H9 (cell line): ENCODE data around the gene SLC2A11. TPM values are rescaled to one million over a fixed set of nuclear protein-coding genes. Genes with fewer than 3 reads are reported as not detected.

ENCODE experiments used
- DNase-seq: peaks from one replicate; pipeline ENCODE4 v3.0.0-alpha.2; 2017
- H2AFZ ChIP-seq: one replicate; pipeline ENCODE4 v1.6.1; 2013; ENCODE audit warnings: mild to moderate bottlenecking, low read length, control low read depth, moderate library complexity
- H2AK5ac ChIP-seq: 2 replicates; pipeline ENCODE4 v1.6.1; 2013; ENCODE audit warnings: low read length, control low read depth, mixed read lengths; ENCODE audit not compliant: insufficient read length
- H2BK120ac ChIP-seq: one replicate; pipeline ENCODE4 v1.6.1; 2013; ENCODE audit warnings: low read depth, mild to moderate bottlenecking, low read length, control low read depth, inconsistent platforms; ENCODE audit not compliant: poor library complexity, severe bottlenecking
- H2BK12ac ChIP-seq: 2 replicates; pipeline ENCODE4 v1.6.1; 2013; ENCODE audit warnings: low read length, control low read depth, mixed read lengths, low read depth; ENCODE audit not compliant: insufficient read length
- H2BK15ac ChIP-seq: 2 replicates; pipeline ENCODE4 v1.6.1; 2013; ENCODE audit warnings: low read depth, low read length, control low read depth
- H2BK20ac ChIP-seq: one replicate; pipeline ENCODE4 v1.6.1; 2013; ENCODE audit warnings: low read depth, mild to moderate bottlenecking, low read length, control low read depth, inconsistent platforms; ENCODE audit not compliant: poor library complexity, severe bottlenecking
- H2BK5ac ChIP-seq: 2 replicates; pipeline ENCODE4 v1.6.1; 2013; ENCODE audit warnings: low read length, control low read depth, mixed read lengths; ENCODE audit not compliant: insufficient read length
- H3K14ac ChIP-seq: 2 replicates; pipeline ENCODE4 v1.6.1; 2013; ENCODE audit warnings: low read length, control low read depth; ENCODE audit not compliant: insufficient read depth
- H3K18ac ChIP-seq: 2 replicates; pipeline ENCODE4 v1.6.1; 2013; ENCODE audit warnings: low read depth, mild to moderate bottlenecking, mixed read lengths, low read length, control low read depth; ENCODE audit not compliant: insufficient read length
- H3K23ac ChIP-seq: 2 replicates; pipeline ENCODE4 v1.6.1; 2013; ENCODE audit warnings: low read length, control low read depth, mixed read lengths, low read depth; ENCODE audit not compliant: insufficient read length
- H3K23me2 ChIP-seq: 2 replicates; pipeline ENCODE4 v1.6.1; 2013; ENCODE audit warnings: low read depth, mild to moderate bottlenecking, mixed read lengths, low read length, control low read depth; ENCODE audit not compliant: insufficient read length, poor library complexity, severe bottlenecking
- H3K27ac ChIP-seq: 2 replicates; pipeline ENCODE4 v1.5.1; 2013; ENCODE audit warnings: low read length, control low read depth, mixed read lengths, low read depth; ENCODE audit not compliant: insufficient read length
- H3K27me3 ChIP-seq: 2 replicates; pipeline ENCODE4 v1.6.1; 2013; ENCODE audit warnings: low read length, control low read depth, inconsistent platforms; ENCODE audit not compliant: insufficient read depth
- H3K4ac ChIP-seq: 2 replicates; pipeline ENCODE4 v1.6.1; 2013; ENCODE audit warnings: low read depth, mild to moderate bottlenecking, control low read depth, inconsistent platforms, low read length, moderate library complexity
- H3K4me1 ChIP-seq: 2 replicates; pipeline ENCODE4 v1.6.1; 2013; ENCODE audit warnings: low read length, control low read depth, inconsistent platforms; ENCODE audit not compliant: insufficient read depth
- H3K4me2 ChIP-seq: 2 replicates; pipeline ENCODE4 v1.6.1; 2013; ENCODE audit warnings: low read length, control low read depth, mixed read lengths; ENCODE audit not compliant: insufficient read length, insufficient read depth
- H3K56ac ChIP-seq: 2 replicates; pipeline ENCODE4 v1.6.1; 2013; ENCODE audit warnings: low read depth, mild to moderate bottlenecking, mixed read lengths, low read length, control low read depth; ENCODE audit not compliant: insufficient read length
- H3K79me1 ChIP-seq: 2 replicates; pipeline ENCODE4 v1.6.1; 2013; ENCODE audit warnings: low read depth, mild to moderate bottlenecking, moderate library complexity, low read length, control low read depth, inconsistent platforms; ENCODE audit not compliant: insufficient read depth, poor library complexity, severe bottlenecking
- H3K79me2 ChIP-seq: 2 replicates; pipeline ENCODE4 v1.6.1; 2013; ENCODE audit warnings: low read length, control low read depth, inconsistent platforms; ENCODE audit not compliant: insufficient read depth
- H3K9ac ChIP-seq: 2 replicates; pipeline ENCODE4 v1.6.1; 2013; ENCODE audit warnings: low read length, control low read depth, mixed read lengths; ENCODE audit not compliant: insufficient read length; ENCODE audit errors: extremely low read depth
- H3K9me3 ChIP-seq: one replicate; pipeline ENCODE4 v1.6.1; 2013; ENCODE audit warnings: low read depth, low read length, inconsistent platforms; ENCODE audit not compliant: control insufficient read depth
- H3T11ph ChIP-seq: one replicate; pipeline ENCODE4 v1.6.1; 2013; ENCODE audit warnings: mild to moderate bottlenecking, low read length, control low read depth, inconsistent platforms
- H4K20me1 ChIP-seq: one replicate; pipeline ENCODE4 v1.6.1; 2013; ENCODE audit not compliant: control insufficient read depth, insufficient read length, insufficient read depth
- H4K5ac ChIP-seq: 2 replicates; pipeline ENCODE4 v1.6.1; 2013; ENCODE audit warnings: low read depth, mild to moderate bottlenecking, mixed read lengths, low read length, control low read depth; ENCODE audit not compliant: insufficient read length
- H4K8ac ChIP-seq: replicated peaks from 2 replicates; pipeline ENCODE4 v1.6.1; 2013; ENCODE audit warnings: low read length, control low read depth, mixed read lengths, low read depth; ENCODE audit not compliant: insufficient read length
- H4K91ac ChIP-seq: 2 replicates; pipeline ENCODE4 v1.6.1; 2013; ENCODE audit warnings: low read depth, mild to moderate bottlenecking, moderate library complexity, mixed read lengths, low read length, control low read depth; ENCODE audit not compliant: insufficient read length
- H3K27ac Mint-ChIP-seq, 3 experiments: 2 replicates in 2 of 3; 3 replicates in 1 of 3; pipeline ENCODE4 v1.8.0; 2020 to 2021; ENCODE audit warnings: mixed read lengths in 3 of 3, mild to moderate bottlenecking in 1 of 3, moderate library complexity in 1 of 3
- H3K27me3 Mint-ChIP-seq: 2 replicates; pipeline ENCODE4 v1.8.0; 2021; ENCODE audit warnings: low read depth, mild to moderate bottlenecking, moderate library complexity, mixed read lengths
- H3K36me3 Mint-ChIP-seq, 3 experiments: 2 replicates in 2 of 3; 3 replicates in 1 of 3; pipeline ENCODE4 v1.8.0; 2020 to 2021; ENCODE audit warnings: low read depth in 3 of 3, mixed read lengths in 3 of 3; ENCODE audit not compliant: insufficient read depth in 1 of 3
- H3K4me1 Mint-ChIP-seq, 2 experiments: 2 replicates each; pipeline ENCODE4 v1.8.0; 2020; ENCODE audit warnings: mixed read lengths in 2 of 2
- H3K4me3 Mint-ChIP-seq, 2 experiments: 2 replicates in 1 of 2; 3 replicates in 1 of 2; pipeline ENCODE4 v1.8.0; 2020 to 2021; ENCODE audit warnings: mild to moderate bottlenecking in 2 of 2, mixed read lengths in 2 of 2, moderate library complexity in 1 of 2
- H3K9me3 Mint-ChIP-seq, 2 experiments: 2 replicates in 1 of 2; 3 replicates in 1 of 2; pipeline ENCODE4 v1.8.0; 2020; ENCODE audit warnings: mild to moderate bottlenecking in 2 of 2, mixed read lengths in 2 of 2, moderate library complexity in 1 of 2
- CTCF ChIP-seq: fragments of 200-600 bp; sonication (generic); conservative IDR thresholded peaks from 3 replicates; pipeline ENCODE4 v1.8.0; 2021; ENCODE audit warnings: antibody characterized with exemption, mild to moderate bottlenecking
- WGBS: extraction: QIAGEN DNeasy Blood & Tissue Kit; methylation state at CpG from one replicate; pipeline ENCODE4 v1.1.7; 2013; ENCODE audit warnings: missing lambda C conversion rate, low lambda C conversion rate, mixed read lengths; ENCODE audit not compliant: insufficient read length; ENCODE audit errors: extremely low coverage; 5-methylcytosine and 5-hydroxymethylcytosine counted together
- total RNA-seq: library from RNA; stranded (reverse); gene quantifications from 2 replicates; pipeline ENCODE4 v1.2.1, GENCODE V29; 2021

The SLC2A11 gene
- total RNA-seq, 1 experiment from 2014 or later: 15.0 TPM

- Mint-ChIP-seq H3K9me3 (no peaks in the 10 kb centered on the region), H3K4me1 (peaks cover 13 to 15% of the 10 kb centered on the region in 2 experiments; a peak in 3 of 4 replicates), H3K36me3 (peaks cover 48 to 91% (median 89%) of the 10 kb centered on the region in 3 experiments), H3K27me3 (no peaks in the 10 kb centered on the region), H3K4me3 (no peak overlapping the region; a peak in 1 of 5 replicates), H3K27ac (peak overlapping the region in 2 of 3 experiments; percentile 73 to 96; a peak in 4 of 7 replicates)
- no peak for TF ChIP-seq CTCF
- Histone ChIP-seq H3K27ac (no peak overlapping the region), H2AFZ (no peak overlapping the region), H2AK5ac (no peak overlapping the region), H4K5ac (no peak overlapping the region), H3K79me2 (no peaks in the 10 kb centered on the region), H3K14ac (no peak overlapping the region), H3K9ac (no peak overlapping the region), H4K8ac (no peak overlapping the region), H3T11ph (no peak overlapping the region), H3K56ac (no peak overlapping the region), H3K23me2 (no peaks in the 10 kb centered on the region), H3K23ac (no peak overlapping the region), H2BK120ac (no peak overlapping the region), H3K79me1 (no peaks in the 10 kb centered on the region), H3K27me3 (no peaks in the 10 kb centered on the region), H4K20me1 (no peaks in the 10 kb centered on the region), H2BK5ac (no peak overlapping the region), H3K4ac (no peak overlapping the region), H2BK12ac (no peak overlapping the region), H2BK15ac (no peak overlapping the region), H3K18ac (no peak overlapping the region), H3K4me2 (no peak overlapping the region), H4K91ac (no peak overlapping the region), H3K4me1 (no peaks in the 10 kb centered on the region), H3K9me3 (no peaks in the 10 kb centered on the region), H2BK20ac (no peak overlapping the region)
- DNase-seq: no peak
- WGBS: no CpG with 5 or more reads among the region's 12 CpGs
Measured at GRCh38 chr22:23825246-23825905, 32.3 kb upstream of the SLC2A11 start.
